Right ventricle myocardium inferior (tissue), 1 donor: ENCODE data around the gene SBK1. TPM values are rescaled to one million over a fixed set of nuclear protein-coding genes. Genes with fewer than 3 reads are reported as not detected.
A peak's percentile ranks its signal among the peaks of the same experiment; 100 is the strongest.
"Not testable (repeated sequence)": the region's sequence is repeated elsewhere in the genome, so short reads cannot be mapped to it uniquely, and the experiment has no call there.

Experiments used
- ATAC-seq: fragments of 200-7000 bp; cut with Tn5 transposase; one replicate; pipeline ENCODE4 v1.9.1; 2020; ENCODE audit warnings: mild to moderate bottlenecking, moderate library complexity
- DNase-seq: peaks from one replicate; pipeline ENCODE4 v3.0.0; 2021; ENCODE audit errors: missing footprints
- intact Hi-C: fragments of 100-400 bp; cut with DNase I; formaldehyde crosslinking; loops from one replicate; pipeline ENCODE4 v1.11.0; 2022
- total RNA-seq: library from RNA; stranded (reverse); fragmentation: NEBNext Ultra II Directional; extraction: Animal tissue kit (Norgen Biotek cat#: 25700); gene quantifications from one replicate; pipeline ENCODE4 v1.2.1, GENCODE V29; 2021
- donor health status: DM: no; HTN: yes; CAD: no; lungs with severe emphysema.

Gene SBK1
- total RNA-seq, 1 donor from 2014 or later: 1.4 TPM

GRCh38 chr16:28321700-28322411 lies 29.5 kb downstream of the SBK1 start:
- ATAC-seq: no peak
- no peak for DNase-seq
- intact Hi-C loops: no loop called here

DNA sequence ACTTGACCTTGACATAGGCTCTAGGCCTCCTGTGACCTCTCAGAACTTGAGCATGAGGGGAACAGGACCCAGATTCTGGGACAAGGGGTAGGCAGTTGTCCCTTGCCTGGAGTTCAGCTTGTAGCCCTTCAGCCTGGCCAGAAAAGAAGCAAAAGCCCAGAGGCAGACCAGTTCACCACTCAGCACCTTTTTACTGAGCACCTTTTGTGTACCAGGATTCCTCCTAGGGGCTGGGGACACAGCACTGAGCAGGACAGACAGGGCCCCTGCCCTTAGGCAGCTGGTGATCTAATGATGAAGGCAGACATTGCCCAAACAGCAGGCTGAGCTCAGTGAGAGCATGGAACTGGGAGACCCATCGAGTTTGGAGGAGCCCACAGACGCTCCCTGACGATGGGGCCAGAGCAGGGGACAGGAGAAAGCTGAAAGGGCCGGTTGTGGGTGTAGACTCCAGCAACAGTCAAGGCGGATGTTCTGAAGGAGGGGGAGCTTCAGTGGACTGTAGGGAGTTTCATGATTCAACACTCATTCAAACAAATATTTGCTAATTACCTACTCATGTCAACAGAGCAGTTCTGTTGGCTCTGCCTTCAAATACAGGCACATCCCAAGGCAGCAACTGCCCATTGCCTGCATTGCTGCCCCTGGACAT lies 32.0 kb downstream of the SBK1 start:
- DNase-seq (no peak), ATAC-seq (no peak)
- intact Hi-C loops: no loop called here

GRCh38 chr16:28324887-28325279 lies 32.6 kb downstream of the SBK1 start:
- DNase-seq (no peak), ATAC-seq (no peak)
- intact Hi-C loops: no loop called here

- ATAC-seq (peak; percentile 52), DNase-seq (no peak)
- intact Hi-C loops: no loop called here
These were observed 34.7 kb downstream of the SBK1 start for GRCh38 chr16:28326881-28327610.

DNA sequence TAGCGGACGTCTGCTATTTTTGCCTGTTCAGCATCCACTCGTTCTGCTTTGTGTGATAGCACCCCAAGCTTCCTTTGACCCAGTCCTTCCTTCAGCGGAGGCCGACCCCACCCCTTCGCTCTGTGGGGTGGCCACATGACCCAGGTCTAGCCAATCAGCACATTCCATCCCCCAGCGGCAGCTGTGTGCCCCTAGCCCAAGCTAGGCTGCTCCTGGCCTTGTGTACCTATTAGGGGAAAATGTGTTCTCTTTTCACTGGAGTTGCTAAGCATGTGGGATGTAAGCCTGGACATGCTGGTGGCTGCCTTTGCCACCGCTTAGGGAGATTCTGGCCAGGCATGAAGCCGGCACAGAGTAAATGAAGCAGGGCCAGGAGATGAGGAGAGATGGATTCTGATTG lies 37.9 kb downstream of the SBK1 start:
- DNase-seq, intact Hi-C loops, ATAC-seq: not testable (repeated sequence)

DNA sequence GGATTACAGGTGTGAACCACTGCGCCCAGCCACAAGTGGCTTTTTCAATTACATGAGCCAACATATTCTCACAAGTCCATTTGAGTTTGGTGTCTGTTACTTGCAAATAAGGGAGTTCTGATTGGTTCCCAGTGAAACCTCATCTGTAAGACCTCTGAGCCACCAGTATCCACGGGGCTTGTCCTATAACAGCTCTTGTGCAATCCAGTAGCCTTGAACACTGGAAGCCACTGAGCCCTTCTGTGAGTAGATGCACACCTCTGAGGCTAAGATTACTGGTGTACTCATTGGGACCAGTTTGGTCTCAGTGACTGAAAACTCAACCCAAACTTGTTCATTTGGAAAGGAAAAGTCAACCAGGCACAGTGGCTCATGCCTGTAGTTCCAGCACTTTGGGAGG lies 38.7 kb downstream of the SBK1 start:
- ATAC-seq, DNase-seq, intact Hi-C loops: not testable (repeated sequence)

DNA sequence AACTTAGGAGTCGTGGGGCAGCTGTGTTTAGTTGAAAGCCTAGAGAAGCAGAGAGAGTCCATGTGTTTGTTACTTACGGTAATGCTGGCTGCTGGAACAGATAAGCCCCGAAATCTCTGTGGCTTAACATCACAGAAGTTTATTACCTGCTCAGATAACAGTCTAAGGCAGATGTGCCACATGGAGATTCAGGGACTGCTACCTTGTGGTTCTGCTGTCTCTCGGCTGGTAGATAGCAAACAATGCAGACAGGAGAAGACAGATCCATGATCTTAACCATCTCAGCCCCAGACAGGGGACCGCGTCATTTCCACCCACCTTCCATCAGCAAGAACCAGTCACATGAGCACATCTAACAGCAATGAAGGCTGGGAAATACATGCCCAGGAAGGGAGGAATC lies 40.3 kb downstream of the SBK1 start:
- intact Hi-C loops, DNase-seq, ATAC-seq: not testable (repeated sequence)

DNA sequence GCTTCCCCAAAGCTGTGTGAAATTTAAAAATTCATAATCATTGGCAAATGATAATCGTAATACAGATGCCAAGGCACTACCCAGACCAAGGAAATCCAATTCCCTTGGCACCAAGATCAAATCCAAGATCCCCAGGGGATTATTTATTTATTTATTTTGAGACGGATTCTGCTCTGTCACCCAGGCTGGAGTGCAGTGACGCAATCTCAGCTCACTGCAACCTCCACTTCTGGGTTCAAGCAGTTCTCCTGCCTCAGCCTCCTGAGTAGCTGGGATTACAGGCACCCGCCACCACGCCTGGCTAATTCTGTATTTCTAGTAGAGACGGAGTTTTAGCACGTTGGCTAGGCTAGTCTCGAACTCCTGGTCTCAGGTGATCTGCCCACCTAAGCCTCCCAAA lies 43.4 kb downstream of the SBK1 start:
- intact Hi-C loops, DNase-seq, ATAC-seq: not testable (repeated sequence)

DNA sequence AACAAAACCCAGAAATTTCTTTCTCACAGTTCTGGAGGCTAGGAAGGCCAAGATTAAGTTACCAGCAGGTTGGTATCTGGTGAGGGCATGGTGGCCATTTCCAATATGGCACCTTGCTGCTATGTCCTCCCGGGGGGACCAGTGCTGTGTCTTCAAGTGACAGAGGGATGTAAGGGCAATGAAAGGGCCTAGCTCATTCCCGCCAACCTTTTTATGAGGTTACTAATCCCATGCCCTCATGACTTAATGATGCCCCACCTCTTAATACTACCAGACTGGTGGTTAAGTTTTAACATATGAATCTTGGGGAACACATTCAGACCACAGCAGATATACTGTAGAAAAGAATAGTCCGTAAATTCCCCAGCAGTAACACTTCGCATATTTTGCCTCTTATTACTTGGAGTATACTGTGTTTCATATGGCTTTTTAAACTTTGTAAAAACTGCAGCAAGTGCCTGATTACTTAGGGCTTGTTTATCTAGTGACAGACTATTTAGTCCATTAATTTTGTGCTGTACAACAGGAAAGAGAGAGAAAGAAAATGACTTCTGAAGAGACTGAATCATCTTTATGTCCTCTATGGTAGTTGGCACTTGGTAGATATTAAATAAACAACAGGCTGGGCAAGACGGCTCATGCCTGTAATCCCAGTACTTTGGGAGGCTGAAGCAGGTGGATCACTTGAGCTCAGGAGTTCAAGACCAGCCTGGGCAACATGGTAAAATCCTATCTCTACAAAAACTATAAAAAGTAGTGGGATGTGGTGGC lies 44.8 kb downstream of the SBK1 start:
- intact Hi-C loops, ATAC-seq, DNase-seq: not testable (repeated sequence)

DNA sequence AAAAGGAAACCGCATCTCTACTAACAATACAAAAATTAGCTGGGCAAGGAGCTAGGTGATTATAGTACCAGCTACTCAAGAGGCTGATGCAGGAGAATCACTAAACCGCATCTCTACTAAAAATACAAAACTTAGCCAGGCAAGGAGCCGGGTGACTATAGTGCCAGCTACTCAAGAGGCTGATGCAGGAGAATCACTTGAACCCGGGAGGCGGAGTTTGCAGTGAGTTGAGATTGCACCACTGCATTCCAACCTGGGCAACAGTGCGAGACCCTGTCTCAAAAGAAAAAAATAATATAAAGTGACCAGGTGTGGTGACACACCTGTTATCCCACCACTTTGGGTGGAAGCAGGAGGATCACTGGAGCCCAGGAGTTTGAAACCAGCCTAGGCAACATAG lies 45.9 kb downstream of the SBK1 start:
- ATAC-seq, DNase-seq, intact Hi-C loops: not testable (repeated sequence)

DNA sequence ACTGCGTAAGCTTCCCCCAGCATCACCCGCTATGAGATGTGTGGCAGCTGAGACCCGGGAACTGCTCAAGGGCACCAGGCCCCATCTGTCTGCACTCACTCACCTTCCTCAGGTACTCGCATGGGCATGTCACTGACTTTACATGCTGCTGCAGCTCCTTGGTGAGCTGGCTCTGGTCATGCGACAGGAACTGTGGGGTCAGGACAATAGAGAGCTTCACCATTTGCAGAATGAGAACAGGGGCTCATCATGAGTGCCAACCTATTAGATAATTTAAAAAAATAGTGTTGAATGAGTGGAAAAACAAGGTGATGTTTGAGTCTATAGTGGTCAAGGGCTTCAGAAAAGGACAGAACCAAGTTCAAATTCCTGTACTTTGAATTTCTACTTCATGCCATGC lies 70.3 kb downstream of the SBK1 start:
- ATAC-seq, DNase-seq, intact Hi-C loops: not testable (repeated sequence)

DNA sequence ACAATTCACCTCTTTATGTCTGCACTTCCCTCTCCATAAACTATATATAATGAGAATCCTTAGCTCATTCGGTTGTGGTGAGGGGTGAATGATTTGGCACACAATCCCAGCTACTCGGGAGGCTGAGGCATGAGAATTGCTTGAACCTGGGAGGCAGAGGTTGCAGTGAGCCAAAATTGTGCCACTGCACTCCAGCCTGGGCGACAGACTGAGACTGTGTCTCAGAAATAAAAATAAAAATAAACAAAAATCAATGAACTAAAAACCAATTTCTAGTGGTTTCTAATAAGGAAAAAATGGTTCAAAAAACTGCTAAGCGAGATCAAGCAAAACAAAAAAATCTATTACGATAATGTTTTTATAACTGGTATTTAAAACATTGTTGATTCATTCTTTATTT lies 71.1 kb downstream of the SBK1 start, which contains the start of gene NPIPB6:
Gene NPIPB6 (minus strand): TSS at position 101 of the 400 bp plus-strand sequence. CDS start 686 bp downstream, outside the sequence.
- ATAC-seq, intact Hi-C loops, DNase-seq: not testable (repeated sequence)

DNA sequence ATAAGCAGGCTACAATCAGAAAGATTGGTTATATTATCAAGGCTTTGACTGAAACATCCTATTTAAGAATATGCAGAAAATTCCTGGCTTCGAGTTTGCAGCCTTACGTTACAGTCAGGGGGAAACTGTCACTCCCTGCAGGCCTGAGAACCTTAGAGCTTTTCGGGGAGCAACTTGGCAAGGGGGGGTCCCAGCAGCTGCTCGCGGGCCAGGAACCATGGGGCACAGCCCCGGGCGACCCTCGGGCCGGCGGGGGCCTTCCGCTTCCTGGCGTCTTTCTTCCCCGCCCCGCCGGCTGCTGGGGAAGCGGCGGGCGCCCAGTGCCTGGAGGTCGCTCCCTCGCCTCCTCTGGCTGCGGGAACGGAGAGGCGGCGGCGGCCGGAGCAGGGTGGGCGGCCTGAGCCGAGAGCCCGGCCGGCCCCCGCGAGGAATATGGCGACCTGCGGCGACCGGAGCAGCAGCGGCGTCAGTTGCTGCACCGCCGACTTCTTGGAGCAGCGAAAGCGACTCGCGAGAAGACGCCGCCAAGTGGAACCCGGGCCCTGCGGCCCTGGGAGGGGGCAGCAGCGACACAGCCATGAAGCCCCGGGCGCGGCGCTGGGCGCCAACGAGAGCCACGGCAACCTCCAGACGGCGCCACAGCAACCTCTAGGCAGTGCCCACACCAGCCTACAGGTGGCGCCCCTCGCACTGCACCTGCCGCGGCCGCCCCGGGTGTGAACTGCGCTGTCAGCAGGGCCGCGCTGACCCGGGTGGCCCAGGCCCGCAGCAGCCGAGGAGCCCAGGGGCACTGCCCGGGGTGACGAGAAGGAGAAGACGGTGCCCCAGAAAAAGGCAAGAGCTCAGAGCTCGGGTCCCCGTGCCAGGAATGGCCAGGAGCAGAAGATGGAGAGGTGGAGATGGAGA lies 72.2 kb downstream of the SBK1 start:
- intact Hi-C loops, DNase-seq: not testable (repeated sequence)
- ATAC-seq: peak; percentile 97

- ATAC-seq, intact Hi-C loops: not testable (repeated sequence)
- DNase-seq: peak; percentile 46
These were observed 75.6 kb downstream of the SBK1 start for GRCh38 chr16:28367926-28368325.
